Lower leg skin (tissue), 3 donors: ENCODE results near the gene WDR43.

ENCODE experiments used
- POLR2A ChIP-seq, 2 donors: fragments of 450-650 bp; IDR thresholded peaks; one replicate each; pipeline ENCODE4 v1.6.1; 2016 to 2017; ENCODE audit warnings: antibody characterized with exemption in 2 of 2, mild to moderate bottlenecking in 1 of 2, moderate library complexity in 1 of 2
- TF ChIP-seq, protein P1 (sequence below), 3 donors: fragments of 450-650 bp; IDR thresholded peaks; one replicate each; pipeline ENCODE4 v1.5.1; 2016; ENCODE audit warnings: antibody characterized with exemption in 3 of 3, mild to moderate bottlenecking in 3 of 3, moderate library complexity in 2 of 3

DNA sequence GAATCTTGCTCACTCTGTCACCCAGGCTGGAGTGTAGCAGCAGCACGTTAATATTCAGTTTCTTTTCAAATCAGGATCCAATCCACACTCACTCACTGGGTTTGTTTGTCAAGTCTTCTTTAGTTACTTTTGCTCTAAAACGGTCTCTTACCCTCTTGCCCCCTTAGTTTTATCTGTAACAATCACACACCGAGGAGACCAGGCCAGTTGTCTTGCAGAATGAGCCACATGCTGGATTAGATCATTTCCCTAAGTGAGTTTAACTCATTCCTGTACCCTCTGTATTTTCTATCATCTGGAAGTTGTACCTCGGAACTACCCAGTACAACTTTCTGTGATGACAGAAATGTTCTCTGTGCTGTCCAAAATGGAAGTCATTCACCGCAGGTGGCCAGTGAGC is 65.9 kb downstream of the WDR43 start:
- TF ChIP-seq, protein P1, sequence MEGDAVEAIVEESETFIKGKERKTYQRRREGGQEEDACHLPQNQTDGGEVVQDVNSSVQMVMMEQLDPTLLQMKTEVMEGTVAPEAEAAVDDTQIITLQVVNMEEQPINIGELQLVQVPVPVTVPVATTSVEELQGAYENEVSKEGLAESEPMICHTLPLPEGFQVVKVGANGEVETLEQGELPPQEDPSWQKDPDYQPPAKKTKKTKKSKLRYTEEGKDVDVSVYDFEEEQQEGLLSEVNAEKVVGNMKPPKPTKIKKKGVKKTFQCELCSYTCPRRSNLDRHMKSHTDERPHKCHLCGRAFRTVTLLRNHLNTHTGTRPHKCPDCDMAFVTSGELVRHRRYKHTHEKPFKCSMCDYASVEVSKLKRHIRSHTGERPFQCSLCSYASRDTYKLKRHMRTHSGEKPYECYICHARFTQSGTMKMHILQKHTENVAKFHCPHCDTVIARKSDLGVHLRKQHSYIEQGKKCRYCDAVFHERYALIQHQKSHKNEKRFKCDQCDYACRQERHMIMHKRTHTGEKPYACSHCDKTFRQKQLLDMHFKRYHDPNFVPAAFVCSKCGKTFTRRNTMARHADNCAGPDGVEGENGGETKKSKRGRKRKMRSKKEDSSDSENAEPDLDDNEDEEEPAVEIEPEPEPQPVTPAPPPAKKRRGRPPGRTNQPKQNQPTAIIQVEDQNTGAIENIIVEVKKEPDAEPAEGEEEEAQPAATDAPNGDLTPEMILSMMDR (IDR thresholded peaks at IDR 0.05), result no peak
- TF ChIP-seq POLR2A (IDR thresholded peaks at IDR 0.05), result no peak
